GM12875 (cell line): ENCODE measurements around the gene SLC12A7.
A peak's percentile ranks its signal among the peaks of the same experiment; 100 is the strongest.
"Not testable (repeated sequence)": the region's sequence is repeated elsewhere in the genome, so short reads cannot be mapped to it uniquely, and the experiment has no call there.

ENCODE experiments used
- H3K4me3 ChIP-seq: one replicate; pipeline ENCODE4 v1.5.1; 2011; ENCODE audit warnings: low read depth, low read length, control low read depth
- TF ChIP-seq, protein P1 (sequence below): IDR thresholded peaks from 2 replicates; pipeline ENCODE4 v1.5.1; 2011; ENCODE audit warnings: low read depth, mild to moderate bottlenecking, control low read depth, inconsistent platforms, low read length, moderate library complexity, borderline replicate concordance; ENCODE audit not compliant: insufficient read depth

SLC12A7 gene

DNA sequence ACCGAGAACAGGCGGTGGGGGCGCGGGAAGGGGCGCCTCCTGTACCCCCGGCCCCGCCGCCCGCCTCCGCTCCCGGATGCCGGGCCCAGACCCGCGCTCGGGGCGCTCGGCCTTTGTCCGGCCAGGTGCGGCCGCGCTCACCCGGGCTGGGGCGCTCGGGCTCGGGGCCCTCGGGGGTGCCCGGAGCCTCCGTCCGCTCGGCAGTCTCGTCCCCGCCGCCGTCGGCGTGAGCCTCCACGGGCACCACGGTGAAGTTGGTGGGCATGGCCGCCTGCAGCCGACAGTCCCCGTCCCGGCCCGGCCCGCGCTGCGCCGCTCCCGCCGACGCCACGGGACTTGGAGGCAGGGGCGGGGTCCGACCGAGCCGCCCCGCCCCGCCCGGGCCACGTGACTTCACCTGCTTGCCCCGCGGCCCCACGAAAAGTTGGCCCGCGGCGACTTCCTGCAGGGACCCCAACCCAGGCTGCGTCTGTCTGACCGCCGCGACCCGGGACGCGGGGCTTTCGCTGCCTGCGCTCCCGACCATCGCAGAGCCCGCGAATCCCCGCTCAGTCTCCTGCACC is at the start of gene SLC12A7:
TSS of gene SLC12A7 (minus strand) at position 337 of the 563 bp plus-strand sequence. CDS start at position 265, 72 bp downstream.
- TF ChIP-seq, protein P1, sequence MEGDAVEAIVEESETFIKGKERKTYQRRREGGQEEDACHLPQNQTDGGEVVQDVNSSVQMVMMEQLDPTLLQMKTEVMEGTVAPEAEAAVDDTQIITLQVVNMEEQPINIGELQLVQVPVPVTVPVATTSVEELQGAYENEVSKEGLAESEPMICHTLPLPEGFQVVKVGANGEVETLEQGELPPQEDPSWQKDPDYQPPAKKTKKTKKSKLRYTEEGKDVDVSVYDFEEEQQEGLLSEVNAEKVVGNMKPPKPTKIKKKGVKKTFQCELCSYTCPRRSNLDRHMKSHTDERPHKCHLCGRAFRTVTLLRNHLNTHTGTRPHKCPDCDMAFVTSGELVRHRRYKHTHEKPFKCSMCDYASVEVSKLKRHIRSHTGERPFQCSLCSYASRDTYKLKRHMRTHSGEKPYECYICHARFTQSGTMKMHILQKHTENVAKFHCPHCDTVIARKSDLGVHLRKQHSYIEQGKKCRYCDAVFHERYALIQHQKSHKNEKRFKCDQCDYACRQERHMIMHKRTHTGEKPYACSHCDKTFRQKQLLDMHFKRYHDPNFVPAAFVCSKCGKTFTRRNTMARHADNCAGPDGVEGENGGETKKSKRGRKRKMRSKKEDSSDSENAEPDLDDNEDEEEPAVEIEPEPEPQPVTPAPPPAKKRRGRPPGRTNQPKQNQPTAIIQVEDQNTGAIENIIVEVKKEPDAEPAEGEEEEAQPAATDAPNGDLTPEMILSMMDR: no peak
- peak within 1 kb of the TSS; percentile 55 for H3K4me3 ChIP-seq

- H3K4me3 ChIP-seq: no peak overlapping the region
These were observed 49.4 kb upstream of the SLC12A7 start for GRCh38 chr5:1161108-1161832.

DNA sequence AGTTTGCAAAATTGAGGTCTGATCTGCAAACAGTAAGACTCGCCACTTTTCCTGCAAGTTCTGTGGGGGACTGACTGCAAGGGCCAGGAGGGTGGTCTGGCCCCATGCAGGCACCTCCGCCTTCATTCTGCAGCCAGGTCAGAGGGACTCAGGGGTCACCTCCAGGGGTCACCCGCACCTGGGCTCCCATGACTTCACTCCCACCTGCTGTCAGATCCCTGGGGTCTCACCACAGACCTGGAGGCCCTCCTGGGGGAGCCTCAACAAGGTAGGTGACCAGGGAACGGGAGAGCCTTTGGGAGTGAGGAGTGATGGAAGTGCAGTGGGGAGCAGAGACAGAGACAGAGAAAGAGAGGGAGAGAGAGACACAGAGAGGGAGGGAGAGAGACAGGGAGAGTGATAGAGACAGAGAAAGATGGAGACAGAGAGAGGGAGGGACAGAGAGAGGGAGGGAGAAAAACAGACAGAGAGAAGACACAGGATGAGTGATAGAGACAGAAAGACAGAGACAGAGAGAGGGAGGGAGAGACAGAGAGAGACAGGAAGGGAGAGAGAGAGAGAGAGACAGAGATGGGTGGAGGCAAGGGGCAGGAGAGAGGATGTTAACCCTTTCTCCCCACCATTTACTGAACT is 48.0 kb upstream of the SLC12A7 start:
- H3K4me3 ChIP-seq: no peak overlapping the region
- TF ChIP-seq, protein P1: no peak

More at GRCh38 chr5:1161108-1161832, 49.4 kb upstream of the SLC12A7 start:
- TF ChIP-seq, protein P1: no peak

DNA sequence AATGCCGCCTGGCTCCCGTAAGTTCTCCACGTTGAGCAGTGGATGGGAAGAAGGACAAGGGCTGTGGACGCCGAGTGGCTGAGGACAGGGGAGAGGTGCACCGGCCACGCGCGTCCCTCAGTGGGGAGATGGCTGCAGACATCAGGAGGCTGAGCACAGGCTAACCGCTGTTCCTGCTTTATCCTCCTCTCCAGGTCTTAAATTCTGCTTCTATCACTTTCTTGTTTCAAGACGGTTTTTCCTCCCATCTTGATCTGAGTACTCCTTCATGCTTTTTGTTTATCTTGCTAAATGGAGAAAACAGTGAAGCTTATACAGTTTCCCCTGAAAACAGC is 47.4 kb upstream of the SLC12A7 start:
- TF ChIP-seq, protein P1: no peak
- no peak overlapping the region for H3K4me3 ChIP-seq

- TF ChIP-seq, protein P1: no peak
These were observed 46.9 kb upstream of the SLC12A7 start for GRCh38 chr5:1158647-1159340.

GRCh38 chr5:1157461-1157986 is 45.7 kb upstream of the SLC12A7 start:
- H3K4me3 ChIP-seq: not testable (repeated sequence)

More at GRCh38 chr5:1158647-1159340, 46.9 kb upstream of the SLC12A7 start:
- H3K4me3 ChIP-seq: no peak overlapping the region

DNA sequence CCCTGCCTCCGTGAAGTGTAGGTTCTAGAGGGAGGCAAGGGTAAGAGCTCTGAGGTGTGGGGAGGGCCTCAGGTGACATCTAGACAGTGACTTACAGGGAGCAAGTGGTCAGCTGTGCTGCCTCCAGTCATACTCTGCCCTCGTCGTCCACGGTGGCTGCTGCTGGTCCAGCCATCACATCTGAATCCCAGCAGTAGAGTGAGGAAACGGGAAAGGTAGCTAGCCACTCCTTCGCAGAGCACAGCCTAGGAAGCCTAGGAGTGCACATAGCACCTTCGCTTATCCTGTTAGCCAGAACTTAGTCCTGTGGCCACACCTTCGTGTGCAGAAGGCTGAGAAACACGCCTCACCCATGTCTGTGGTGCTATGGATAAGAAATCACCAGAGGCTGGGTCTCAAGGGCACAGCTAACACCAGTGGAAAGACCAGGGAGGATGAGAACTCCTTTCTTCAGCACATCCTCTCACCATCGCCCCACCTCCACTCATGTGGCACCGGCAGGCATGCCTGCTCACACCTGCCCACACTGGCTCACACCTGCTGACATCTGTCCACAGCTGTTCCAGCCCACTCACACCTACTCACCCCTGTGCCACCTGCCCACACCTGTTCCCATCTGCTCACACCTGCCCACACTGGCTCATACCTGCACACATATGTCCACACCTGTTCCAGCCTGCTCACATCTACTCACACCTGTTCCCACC is 45.0 kb upstream of the SLC12A7 start:
- no peak overlapping the region for H3K4me3 ChIP-seq
- TF ChIP-seq, protein P1: no peak
